ENCODE data around the gene ORAI2.

The ORAI2 gene

GRCh38 chr7:102415685-102416225 lies 17.6 kb upstream of the ORAI2 start:
- peak; percentile 55 for DNase-seq

- DNase-seq = no peak
These were observed 17.0 kb upstream of the ORAI2 start for GRCh38 chr7:102416406-102416805.

GRCh38 chr7:102417105-102417504 lies 16.3 kb upstream of the ORAI2 start:
- no peak for DNase-seq

GRCh38 chr7:102418592-102418991 lies 14.8 kb upstream of the ORAI2 start:
- DNase-seq = no peak

- DNase-seq = no peak
These were observed 11.6 kb upstream of the ORAI2 start for GRCh38 chr7:102421706-102422240.

- DNase-seq = no peak
These were observed 9.2 kb upstream of the ORAI2 start for GRCh38 chr7:102424129-102424551.

GRCh38 chr7:102424787-102425218 lies 8.6 kb upstream of the ORAI2 start:
- no peak for DNase-seq

- peak; percentile 84 for DNase-seq
These were observed 7.6 kb upstream of the ORAI2 start for GRCh38 chr7:102425639-102426267.

GRCh38 chr7:102426268-102427018 lies 6.9 kb upstream of the ORAI2 start:
- peak; percentile 77 for DNase-seq

GRCh38 chr7:102427019-102427405 lies 6.4 kb upstream of the ORAI2 start:
- DNase-seq = no peak

GRCh38 chr7:102429141-102429899 lies 4.1 kb upstream of the ORAI2 start:
- DNase-seq = no peak

GRCh38 chr7:102431617-102432298 lies 1.6 kb upstream of the ORAI2 start:
- peak; percentile 46 for DNase-seq

- no peak for DNase-seq
These were observed 745 bp upstream of the ORAI2 start for GRCh38 chr7:102432442-102433218.

- DNase-seq = no peak
These were observed 688 bp downstream of the ORAI2 start for GRCh38 chr7:102434039-102434486.

- DNase-seq = no peak
These were observed 2.7 kb downstream of the ORAI2 start for GRCh38 chr7:102436118-102436517.

GRCh38 chr7:102439963-102440795 lies 6.8 kb downstream of the ORAI2 start:
- DNase-seq = no peak

GRCh38 chr7:102444961-102445673 lies 11.7 kb downstream of the ORAI2 start:
- no peak for DNase-seq

- DNase-seq = no peak
These were observed 12.3 kb downstream of the ORAI2 start for GRCh38 chr7:102445674-102446071.

- DNase-seq = no peak
These were observed 13.2 kb downstream of the ORAI2 start for GRCh38 chr7:102446387-102447156.

Measured in stimulated activated naive CD4-positive, alpha-beta T cell treated with Interleukin-2 at 50 U/mL for 16 hours (primary cell).